HFFc6 (cell line): ENCODE data around the gene SORCS3. TPM values are rescaled to one million over a fixed set of nuclear protein-coding genes. Genes with fewer than 3 reads are reported as not detected.

Source experiments
- DNase-seq: peaks from one replicate; pipeline ENCODE4 v3.0.0-alpha.2; 2018
- H3K27ac Mint-ChIP-seq: 2 replicates; pipeline ENCODE4 v1.8.0; 2020; ENCODE audit warnings: mild to moderate bottlenecking, mixed read lengths
- H3K27me3 Mint-ChIP-seq: 2 replicates; pipeline ENCODE4 v1.8.0; 2021; ENCODE audit warnings: mild to moderate bottlenecking, moderate library complexity, mixed read lengths; ENCODE audit not compliant: insufficient read depth
- H3K36me3 Mint-ChIP-seq: 2 replicates; pipeline ENCODE4 v1.8.0; 2021; ENCODE audit warnings: low read depth, mixed read lengths
- H3K4me1 Mint-ChIP-seq: 2 replicates; pipeline ENCODE4 v1.8.0; 2020; ENCODE audit warnings: low read depth, mixed read lengths
- H3K4me3 Mint-ChIP-seq: 2 replicates; pipeline ENCODE4 v1.8.0; 2020; ENCODE audit warnings: mild to moderate bottlenecking, moderate library complexity, mixed read lengths
- H3K9me3 Mint-ChIP-seq: 2 replicates; pipeline ENCODE4 v1.8.0; 2020; ENCODE audit warnings: mild to moderate bottlenecking, mixed read lengths
- CTCF ChIP-seq: fragments of 200-600 bp; sonication (generic); IDR thresholded peaks from 2 replicates; pipeline ENCODE4 v1.5.0; 2021; ENCODE audit warnings: antibody characterized with exemption, mild to moderate bottlenecking
- total RNA-seq, 6 experiments: library from RNA; stranded (reverse); fragmentation: NEBNext Ultra II Directional; extraction: Animal tissue kit (Norgen Biotek cat#: 25700); gene quantifications; 2 replicates in 1 of 6; 3 replicates in 5 of 6; pipeline ENCODE4 v1.2.3, GENCODE V29; 2021

The SORCS3 gene
- total RNA-seq, 6 experiments from 2014 or later = not detected

GRCh38 chr10:104666106-104666505 is 25.0 kb downstream of the SORCS3 start:
- H3K4me3 Mint-ChIP-seq = no peak overlapping the region

GRCh38 chr10:104676874-104677273 is 35.8 kb downstream of the SORCS3 start:
- Mint-ChIP-seq H3K36me3 (no peaks in the 10 kb centered on the region), H3K27ac (no peak overlapping the region), H3K9me3 (peaks cover 8% of the 10 kb centered on the region; the same call in 1 of the 2 replicates), H3K4me1 (no peaks in the 10 kb centered on the region), H3K27me3 (peaks cover 2% of the 10 kb centered on the region), H3K4me3 (no peak overlapping the region)
- no peak for TF ChIP-seq CTCF
- DNase-seq = no peak

More at GRCh38 chr10:104666106-104666505, 25.0 kb downstream of the SORCS3 start:
- H3K27ac Mint-ChIP-seq = no peak overlapping the region
- no peaks in the 10 kb centered on the region for H3K27me3 Mint-ChIP-seq
- H3K36me3 Mint-ChIP-seq = no peaks in the 10 kb centered on the region
- peaks cover 4% of the 10 kb centered on the region; the same call in 1 of the 2 replicates for H3K9me3 Mint-ChIP-seq
- no peak for TF ChIP-seq CTCF
- H3K4me1 Mint-ChIP-seq = no peaks in the 10 kb centered on the region
- no peak for DNase-seq

- Mint-ChIP-seq H3K27me3 (no peaks in the 10 kb centered on the region; the same call in 1 of the 2 replicates), H3K4me1 (no peaks in the 10 kb centered on the region), H3K27ac (no peak overlapping the region)
Observed at GRCh38 chr10:104678658-104679057, 37.6 kb downstream of the SORCS3 start.

GRCh38 chr10:104680467-104681401 is 39.6 kb downstream of the SORCS3 start:
- DNase-seq = no peak
- H3K4me3 Mint-ChIP-seq = no peak overlapping the region; the same call in 1 of the 2 replicates

More at GRCh38 chr10:104678658-104679057, 37.6 kb downstream of the SORCS3 start:
- no peak for TF ChIP-seq CTCF
- Mint-ChIP-seq H3K36me3 (no peaks in the 10 kb centered on the region), H3K4me3 (no peak overlapping the region), H3K9me3 (peaks cover 9% of the 10 kb centered on the region; the same call in 1 of the 2 replicates)
- DNase-seq = no peak

GRCh38 chr10:104681485-104681884 is 40.4 kb downstream of the SORCS3 start:
- Mint-ChIP-seq H3K36me3 (no peaks in the 10 kb centered on the region), H3K27me3 (no peaks in the 10 kb centered on the region; the same call in 1 of the 2 replicates)

More at GRCh38 chr10:104680467-104681401, 39.6 kb downstream of the SORCS3 start:
- TF ChIP-seq CTCF = no peak
- Mint-ChIP-seq H3K9me3 (peaks cover 9% of the 10 kb centered on the region; the same call in 1 of the 2 replicates), H3K4me1 (no peaks in the 10 kb centered on the region), H3K36me3 (no peaks in the 10 kb centered on the region), H3K27ac (no peak overlapping the region), H3K27me3 (no peaks in the 10 kb centered on the region; the same call in 1 of the 2 replicates)

More at GRCh38 chr10:104681485-104681884, 40.4 kb downstream of the SORCS3 start:
- DNase-seq = no peak
- no peaks in the 10 kb centered on the region for H3K4me1 Mint-ChIP-seq
- no peak overlapping the region for H3K27ac Mint-ChIP-seq
- H3K4me3 Mint-ChIP-seq = no peak overlapping the region
- no peak for TF ChIP-seq CTCF
- peaks cover 9% of the 10 kb centered on the region; the same call in 1 of the 2 replicates for H3K9me3 Mint-ChIP-seq
